ENCODE data around the gene THYN1.

The THYN1 gene

GRCh38 chr11:134248910-134249480, 4.2 kb downstream of the THYN1 start:
- DNase-seq (ENCODE audit: low spot score) = no peak

GRCh38 chr11:134246678-134247077, 6.5 kb downstream of the THYN1 start:
- no peak for DNase-seq (ENCODE audit: low spot score)

DNA sequence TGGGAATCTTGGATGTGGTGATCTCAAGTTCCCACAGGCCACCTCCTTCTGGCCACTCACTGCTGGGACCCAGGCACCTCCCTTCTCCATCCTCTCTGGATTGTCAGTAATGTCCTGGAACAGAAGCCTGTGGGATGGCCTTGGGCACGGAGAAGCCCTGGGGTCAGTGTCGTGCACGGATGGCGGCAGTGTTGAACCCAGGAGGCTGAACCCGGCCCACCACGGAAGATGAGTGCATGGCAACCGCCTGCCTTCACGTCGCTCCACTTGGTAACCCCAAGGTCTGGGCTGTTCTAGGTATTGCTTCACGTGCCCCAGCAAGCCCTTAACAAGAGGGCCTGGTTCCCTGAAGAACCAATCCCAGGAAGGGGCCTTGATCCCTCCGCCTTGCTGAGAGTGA, 7.1 kb downstream of the THYN1 start:
- no peak for DNase-seq (ENCODE audit: low spot score)

DNA sequence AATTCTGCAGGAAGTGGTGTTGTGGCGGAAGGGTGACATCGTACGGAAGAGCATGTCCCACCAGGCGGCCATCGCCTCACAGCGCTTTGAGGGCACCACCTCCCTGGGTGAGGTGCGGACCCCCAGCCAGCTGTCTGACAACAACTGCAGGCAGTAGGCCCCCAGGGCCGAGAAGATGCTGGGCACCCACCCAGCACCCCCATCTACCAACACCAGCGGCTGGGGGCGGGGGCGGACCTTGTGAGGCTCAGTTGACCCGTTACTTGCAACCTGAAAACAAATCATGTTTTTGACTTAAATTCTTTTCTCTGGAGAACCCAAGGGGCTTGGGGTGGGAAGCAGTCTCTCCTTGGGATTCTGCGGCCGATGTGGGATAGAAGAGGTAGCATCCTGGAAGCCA, 7.7 kb downstream of the THYN1 start:
- no peak for DNase-seq (ENCODE audit: low spot score)

- DNase-seq (ENCODE audit: low spot score) = no peak
These were observed 8.6 kb downstream of the THYN1 start for GRCh38 chr11:134244593-134244992.

GRCh38 chr11:134243913-134244312, 9.2 kb downstream of the THYN1 start:
- DNase-seq (ENCODE audit: low spot score) = no peak

GRCh38 chr11:134242376-134242775, 10.8 kb downstream of the THYN1 start:
- DNase-seq (ENCODE audit: low spot score) = no peak

DNA sequence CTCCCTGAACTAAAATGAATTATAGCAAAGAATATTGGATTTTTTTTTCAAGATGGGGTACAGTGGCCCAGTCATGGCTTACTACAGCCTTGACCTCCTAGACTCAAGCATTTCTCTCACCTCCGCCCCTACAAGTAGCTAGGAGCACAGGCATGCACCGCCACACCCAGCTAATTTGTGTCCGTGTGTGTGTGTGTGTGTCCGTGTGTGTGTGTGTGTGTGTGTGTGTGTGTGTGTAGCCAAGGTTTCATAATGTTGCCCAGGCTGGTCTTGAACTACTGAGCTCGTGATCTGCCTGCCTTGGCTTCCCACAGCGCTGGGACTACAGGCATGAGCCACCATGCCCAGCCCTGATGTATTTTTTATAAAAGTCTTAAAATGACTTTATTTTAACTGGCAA, 12.6 kb downstream of the THYN1 start:
- no peak for DNase-seq (ENCODE audit: low spot score)

DNA sequence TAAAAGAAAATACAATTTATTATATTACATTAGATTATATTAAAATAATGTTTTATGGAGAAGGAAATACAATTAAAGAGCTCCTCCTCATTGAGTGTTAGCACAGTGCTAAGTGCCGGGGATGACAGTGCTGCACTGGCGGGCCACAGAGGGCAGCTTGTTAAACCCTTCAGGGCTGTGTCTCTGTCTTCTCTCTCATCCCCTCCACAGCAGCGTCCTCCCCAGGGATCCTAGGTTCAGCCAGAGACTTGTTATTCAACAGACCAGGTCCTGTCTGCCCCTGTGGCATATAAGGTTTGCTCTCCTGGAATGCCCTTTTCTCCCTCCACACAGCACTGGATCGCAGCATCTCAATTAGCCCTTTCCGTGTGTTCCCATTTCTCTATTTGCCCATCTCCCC, 14.2 kb downstream of the THYN1 start:
- DNase-seq (ENCODE audit: low spot score) = no peak

DNA sequence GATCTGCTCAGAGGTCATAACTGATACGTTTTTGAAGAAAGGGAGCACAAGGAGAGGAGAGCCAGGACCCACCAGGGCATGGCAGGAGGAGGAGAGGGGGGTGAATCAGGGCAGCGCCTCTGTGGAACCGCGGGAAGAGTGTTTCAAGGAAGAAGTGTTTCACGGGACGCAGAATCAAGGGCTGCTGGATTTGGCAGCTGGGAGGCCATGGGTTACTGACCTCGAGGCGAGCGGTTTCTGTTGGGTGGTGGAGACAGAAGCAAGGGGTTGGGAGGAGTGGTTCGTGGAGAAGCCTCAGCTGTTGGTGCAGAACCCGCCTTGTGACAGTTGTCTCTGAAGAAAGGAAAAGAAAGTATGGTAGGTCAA, 15.6 kb downstream of the THYN1 start:
- no peak for DNase-seq (ENCODE audit: low spot score)

- no peak for DNase-seq (ENCODE audit: low spot score)
These were observed 16.2 kb downstream of the THYN1 start for GRCh38 chr11:134236834-134237556.

DNA sequence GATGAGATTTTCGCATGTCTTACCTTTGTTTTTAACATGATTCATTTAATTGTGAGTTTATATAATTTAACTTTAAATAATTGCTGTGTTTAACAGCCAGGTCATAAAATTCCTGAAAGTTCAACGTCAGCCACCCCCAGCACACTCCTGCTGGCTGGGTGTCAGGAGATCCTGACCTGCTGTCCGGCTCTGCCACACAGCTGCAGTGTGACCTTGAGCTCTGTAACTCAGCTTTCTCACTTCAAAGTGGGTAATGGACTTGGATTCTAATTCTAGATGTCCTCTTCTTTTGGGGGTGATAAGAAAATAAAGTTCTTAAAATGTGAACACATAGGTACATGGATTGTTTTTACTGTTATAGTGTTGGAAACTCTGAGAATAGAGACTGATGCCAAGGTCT, 17.8 kb downstream of the THYN1 start:
- no peak for DNase-seq (ENCODE audit: low spot score)

GRCh38 chr11:134233729-134234179, 19.4 kb downstream of the THYN1 start:
- DNase-seq (ENCODE audit: low spot score) = no peak

GRCh38 chr11:134231958-134232659, 21.0 kb downstream of the THYN1 start:
- DNase-seq (ENCODE audit: low spot score) = no peak

DNA sequence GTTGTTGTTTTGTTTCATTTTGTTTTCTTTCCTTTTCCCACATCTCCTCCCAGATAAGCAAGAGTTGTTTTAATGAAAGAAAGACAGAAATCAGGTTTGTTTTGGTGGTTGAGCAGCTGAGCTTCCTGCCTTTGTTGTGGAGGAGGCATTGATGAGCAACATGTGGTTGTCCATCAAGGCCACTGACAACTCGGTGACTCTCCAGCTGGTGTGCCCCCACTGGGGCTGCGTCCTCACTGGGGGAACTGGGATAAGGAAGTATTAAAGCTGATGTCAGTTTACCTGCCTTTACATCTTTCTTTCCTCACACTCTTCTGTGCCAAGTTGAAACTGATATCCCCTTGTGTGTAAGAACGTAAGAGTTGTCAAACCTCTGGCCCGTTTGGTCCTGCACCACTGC, 22.8 kb downstream of the THYN1 start:
- no peak for DNase-seq (ENCODE audit: low spot score)

DNA sequence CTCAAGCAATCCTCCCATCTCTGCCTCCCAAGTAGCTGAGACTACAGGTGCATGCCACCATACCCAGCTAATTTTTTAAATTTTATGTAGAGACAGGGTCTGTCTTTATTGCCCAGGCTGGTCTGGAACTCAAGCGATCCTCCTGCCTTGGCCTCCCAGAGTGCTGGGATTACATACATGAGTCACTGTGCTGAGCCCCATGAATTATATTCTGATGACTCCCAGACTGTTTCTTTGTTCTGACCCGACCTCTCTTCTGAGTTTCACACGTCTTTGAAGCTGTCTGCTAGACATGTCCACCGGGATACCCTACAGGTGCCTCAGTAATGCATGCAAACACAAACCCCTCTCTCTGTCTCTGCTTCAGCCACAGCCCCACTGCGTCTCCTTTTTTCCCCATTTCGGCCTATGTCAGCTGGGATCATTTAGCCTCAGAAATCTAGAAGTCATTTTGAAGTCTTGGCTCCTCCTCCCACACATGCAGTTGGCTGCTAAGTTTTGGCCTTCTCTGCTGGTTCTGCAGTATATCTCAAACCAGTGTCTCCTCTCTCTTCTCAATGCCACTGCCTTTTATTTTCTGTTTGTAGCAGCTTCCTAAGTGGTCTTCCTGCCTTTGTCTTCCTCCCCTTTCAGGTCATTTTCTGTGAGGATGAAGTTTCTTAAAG, 23.9 kb downstream of the THYN1 start:
- DNase-seq (ENCODE audit: low spot score) = no peak

DNA sequence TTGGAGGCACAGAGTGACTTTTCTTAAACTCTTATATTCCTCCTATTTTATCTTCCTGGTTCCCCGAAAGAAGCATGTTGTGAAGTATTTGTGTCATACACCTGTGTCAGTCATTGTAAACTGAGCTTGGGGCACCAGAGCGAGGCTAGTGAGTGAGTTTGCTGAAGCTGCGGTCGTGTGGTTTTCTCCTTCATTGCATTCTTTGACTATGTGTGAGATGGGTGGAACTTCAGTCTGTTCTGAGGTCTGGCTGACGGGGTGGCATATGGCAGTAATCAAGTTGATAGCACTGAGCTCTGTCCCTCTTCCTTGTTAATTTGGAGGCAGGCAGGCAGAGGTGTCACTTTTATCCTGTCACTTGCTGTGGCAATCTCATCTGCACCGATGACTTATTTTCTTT, 24.5 kb downstream of the THYN1 start:
- DNase-seq (ENCODE audit: low spot score) = no peak

GRCh38 chr11:134226806-134227325, 26.3 kb downstream of the THYN1 start:
- DNase-seq (ENCODE audit: low spot score) = no peak

GRCh38 chr11:134224710-134225664, 28.2 kb downstream of the THYN1 start:
- DNase-seq (ENCODE audit: low spot score) = peak; percentile 87

GRCh38 chr11:134223836-134224709, 29.1 kb downstream of the THYN1 start, which contains the start of the genes NCAPD3 and VPS26B:
TSS of gene NCAPD3 (minus strand) at chr11:134223967. CDS start at chr11:134223926, 41 bp downstream.
TSS of gene VPS26B (plus strand) at chr11:134224671. CDS start at chr11:134225123, 452 bp downstream.
- DNase-seq (ENCODE audit: low spot score) = peak; percentile 97

All from Ammon's horn (tissue), 1 donor.